NK-92 treated with Interleukin-12 subunit alpha and Interleukin-12 subunit beta, amount 100 ng/mL, for 24 hours (cell line): ENCODE measurements around the gene GFER.
"Not testable (repeated sequence)": the region's sequence is repeated elsewhere in the genome, so short reads cannot be mapped to it uniquely, and the experiment has no call there.

ENCODE experiments used
- DNase-seq: peaks from one replicate; lab custom pipeline; 2025; lab: John Stamatoyannopoulos, UW

Gene GFER

DNA sequence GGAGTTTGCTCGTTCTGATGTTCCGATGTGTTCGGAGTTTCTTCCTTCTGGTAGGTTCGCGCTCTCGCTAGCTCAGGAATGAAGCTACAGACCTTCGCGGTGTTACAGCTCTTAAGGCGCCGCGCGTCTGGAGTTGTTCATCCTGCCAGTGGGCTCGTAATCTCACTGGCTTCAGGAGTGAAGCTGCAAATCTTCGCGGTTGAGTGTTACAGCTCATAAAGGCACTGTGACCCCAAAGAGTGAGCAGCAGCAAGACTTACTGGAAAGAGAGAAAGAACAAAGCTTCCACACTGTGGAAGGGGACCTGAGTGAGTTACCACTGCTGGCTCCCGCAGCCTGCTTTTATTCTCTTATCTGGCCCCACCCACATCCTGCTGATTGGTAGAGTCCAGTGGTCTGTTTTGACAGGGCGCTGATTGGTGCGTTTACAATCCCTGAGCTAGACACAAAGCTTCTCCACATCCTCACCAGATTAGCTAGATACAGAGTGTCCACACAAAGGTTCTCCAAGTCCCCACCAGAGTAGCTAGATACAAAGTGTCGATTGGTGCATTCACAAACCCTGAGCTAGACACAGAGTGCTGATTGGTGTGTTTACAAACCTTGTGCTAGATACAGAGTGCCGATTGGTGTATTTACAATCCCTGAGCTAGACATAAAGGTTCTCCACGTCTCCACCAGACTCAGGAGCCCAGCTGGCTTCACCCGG lies 26.4 kb upstream of the GFER start:
- DNase-seq, result not testable (repeated sequence)

DNA sequence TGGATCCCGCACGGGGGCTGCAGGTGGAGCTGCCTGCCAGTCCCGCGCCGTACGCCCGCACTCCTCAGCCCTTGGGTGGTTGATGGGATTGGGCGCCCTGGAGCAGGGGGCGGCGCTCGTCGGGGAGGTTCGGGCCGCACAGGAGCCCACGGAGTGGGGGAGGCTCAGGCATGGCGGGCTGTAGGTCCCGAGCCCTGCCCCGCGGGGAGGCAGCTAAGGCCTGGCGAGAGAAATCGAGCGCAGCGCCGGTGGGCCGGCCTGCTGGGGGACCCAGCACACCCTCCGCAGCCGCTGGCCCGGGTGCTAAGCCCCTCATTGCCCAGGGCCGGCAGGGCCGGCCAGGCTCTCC lies 25.9 kb upstream of the GFER start:
- DNase-seq, result not testable (repeated sequence)

DNA sequence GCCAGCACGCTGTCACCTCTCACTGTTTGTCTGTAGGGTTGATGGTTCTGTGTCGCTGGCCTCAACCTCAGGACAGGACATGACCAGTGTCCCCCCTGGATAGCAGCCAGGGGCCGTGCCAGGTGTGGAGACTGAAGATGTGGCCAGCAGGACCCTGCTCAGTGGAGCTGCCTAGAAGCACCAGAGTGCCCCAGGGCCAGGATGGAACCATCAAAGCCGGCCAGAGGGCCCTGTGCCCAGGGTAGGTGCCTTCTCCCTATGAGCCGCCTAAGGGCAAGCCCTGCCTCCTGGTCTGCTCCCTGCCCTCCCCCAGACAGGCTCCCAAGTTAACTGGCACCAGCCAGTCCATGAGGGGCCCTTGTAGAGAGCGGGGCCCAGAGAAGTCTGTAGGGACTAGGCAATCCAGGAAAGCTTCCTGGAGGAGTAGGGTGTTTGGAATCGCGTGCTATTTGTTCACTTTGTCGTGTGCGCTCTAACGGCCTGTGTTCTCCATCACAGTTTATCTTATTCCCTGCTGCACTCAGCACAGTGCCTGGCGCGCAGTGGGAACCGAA lies 25.2 kb upstream of the GFER start:
- no peak for DNase-seq

DNA sequence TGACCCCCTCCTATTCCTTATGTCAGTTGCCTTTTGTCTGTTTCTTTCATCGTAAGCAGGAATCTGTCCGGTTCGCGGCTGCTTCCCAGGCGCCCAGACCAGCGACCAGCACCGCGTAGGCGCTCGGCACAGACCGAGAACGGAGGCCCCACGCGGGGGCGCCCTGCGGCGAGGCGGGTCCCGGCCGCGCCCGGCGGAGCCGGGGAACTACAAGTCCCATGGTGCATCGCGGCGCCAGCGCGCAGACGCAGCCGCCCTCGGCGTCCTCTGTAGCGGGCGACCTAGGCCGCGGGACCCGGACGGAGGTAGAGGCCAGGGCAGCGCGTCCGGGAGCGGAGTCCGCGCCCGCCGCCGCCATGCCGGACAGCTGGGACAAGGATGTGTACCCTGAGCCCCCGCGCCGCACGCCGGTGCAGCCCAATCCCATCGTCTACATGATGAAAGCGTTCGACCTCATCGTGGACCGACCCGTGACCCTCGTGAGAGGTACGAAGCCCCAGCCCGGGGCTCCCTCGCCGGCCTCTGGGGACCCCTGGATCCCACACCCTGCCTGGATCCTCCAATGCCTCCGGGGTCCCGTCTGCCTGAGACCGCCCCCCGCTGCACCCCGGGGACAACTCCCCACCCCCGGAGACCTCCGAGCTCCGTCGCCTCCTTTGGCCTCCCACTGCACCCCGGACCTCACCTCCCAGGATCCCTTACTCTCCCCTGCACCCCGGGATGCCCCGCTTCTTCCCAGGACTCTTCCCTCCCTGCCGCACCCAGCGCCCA lies 24.5 kb upstream of the GFER start, which contains the start of gene NDUFB10:
Gene NDUFB10 (plus strand): TSS at position 270 of the 771 bp plus-strand sequence. CDS start 87 bp downstream, at position 357.
- peak; percentile 88 for DNase-seq

DNA sequence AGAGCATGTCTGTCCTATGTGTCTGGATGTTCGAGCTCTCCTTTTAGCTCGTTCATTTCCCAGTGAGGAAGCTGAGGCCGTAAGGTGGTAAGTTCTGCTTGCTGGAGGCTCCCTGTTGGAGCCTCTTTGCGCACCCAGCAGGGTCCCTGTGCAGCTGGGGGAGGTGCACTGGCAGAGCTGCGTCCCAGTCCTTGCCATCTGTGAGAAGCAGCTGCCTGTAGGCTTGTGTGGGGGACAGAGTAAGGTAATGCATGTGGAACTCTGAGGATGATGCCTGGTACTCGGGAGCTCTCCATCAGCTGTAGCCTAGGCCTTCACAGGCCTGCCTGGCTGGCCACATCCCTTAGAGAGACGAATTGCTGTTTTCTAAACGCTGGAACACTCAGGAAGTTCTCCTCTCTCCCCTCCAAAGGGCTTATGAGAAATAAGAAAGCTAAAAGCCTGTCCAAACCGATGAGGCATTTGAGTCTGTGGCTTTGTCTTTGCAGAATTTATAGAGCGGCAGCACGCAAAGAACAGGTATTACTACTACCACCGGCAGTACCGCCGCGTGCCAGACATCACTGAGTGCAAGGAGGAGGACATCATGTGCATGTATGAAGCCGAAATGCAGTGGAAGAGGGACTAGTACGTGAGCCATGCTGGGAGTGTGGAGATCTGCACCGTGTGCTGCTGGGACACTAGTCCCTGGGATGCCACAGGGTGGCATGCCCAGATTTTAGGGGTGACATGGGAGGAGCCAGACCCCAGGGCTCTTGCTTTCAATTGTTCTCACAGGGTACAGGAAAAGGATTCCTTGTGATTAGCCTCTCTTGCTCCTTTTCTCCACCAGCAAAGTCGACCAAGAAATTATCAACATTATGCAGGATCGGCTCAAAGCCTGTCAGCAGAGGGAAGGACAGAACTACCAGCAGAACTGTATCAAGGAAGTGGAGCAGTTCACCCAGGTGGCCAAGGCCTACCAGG lies 23.0 kb upstream of the GFER start:
- DNase-seq, result no peak

DNA sequence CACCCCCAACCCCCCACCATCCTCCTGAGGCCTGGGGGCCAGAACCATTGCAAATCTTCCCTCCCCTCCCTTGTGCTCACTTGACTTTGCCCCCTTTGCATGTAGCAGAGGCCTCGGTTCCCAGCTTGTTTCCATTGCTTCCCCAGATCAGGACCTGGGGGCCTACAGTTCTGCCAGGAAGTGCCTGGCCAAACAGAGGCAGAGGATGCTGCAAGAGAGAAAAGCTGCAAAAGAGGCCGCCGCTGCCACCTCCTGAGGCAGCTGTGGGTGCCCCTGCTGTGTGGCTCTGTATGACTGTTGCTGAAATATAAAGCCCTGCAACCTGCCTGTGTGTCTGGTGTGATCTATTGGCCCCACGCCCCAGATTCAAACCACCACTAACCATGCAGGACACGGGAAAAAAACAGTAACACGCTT lies 22.3 kb upstream of the GFER start:
- no peak for DNase-seq

DNA sequence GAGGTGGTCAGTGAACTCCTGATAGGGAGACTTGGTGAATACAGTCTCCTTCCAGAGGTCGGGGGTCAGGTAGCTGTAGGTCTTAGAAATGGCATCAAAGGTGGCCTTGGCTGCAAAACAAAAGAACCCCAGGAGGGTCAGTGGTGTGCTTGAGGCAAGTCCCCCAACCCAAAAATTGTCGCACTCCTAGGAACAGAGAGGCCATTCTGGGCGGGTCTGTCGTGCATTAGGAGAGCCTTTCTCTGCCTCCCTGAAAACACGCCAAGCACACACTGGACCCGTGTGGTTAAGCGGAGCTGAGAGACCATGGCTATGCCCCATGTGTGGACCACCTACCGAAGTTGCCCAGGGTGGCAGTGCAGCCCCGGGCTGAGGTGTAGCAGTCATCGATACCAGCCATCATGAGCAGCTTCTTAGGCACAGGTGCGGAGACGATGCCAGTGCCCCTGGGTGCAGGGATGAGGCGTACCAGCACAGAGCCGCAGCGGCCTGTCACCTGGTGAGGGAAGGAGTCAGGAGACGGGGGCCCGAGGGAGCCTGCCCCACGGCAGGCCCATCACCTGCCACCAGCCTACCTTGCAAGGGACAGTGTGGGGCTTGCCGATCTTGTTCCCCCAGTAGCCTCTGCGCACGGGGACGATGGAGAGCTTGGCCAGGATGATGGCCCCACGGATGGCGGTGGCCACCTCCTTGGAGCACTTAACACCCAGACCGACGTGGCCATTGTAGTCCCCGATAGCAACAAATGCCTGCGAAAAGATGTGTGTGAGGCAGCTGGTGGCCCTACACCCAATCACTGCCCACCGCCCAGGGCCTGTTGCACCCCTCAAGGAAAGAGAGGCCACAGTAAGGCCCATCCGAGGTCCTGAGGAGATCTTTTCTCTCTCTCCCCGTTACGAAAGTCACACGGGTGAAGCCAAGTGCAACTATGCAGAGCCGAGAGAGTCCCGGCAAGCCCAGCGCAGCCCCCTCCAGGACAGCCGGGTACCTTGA lies 21.5 kb upstream of the GFER start:
- DNase-seq, result not testable (repeated sequence)

DNA sequence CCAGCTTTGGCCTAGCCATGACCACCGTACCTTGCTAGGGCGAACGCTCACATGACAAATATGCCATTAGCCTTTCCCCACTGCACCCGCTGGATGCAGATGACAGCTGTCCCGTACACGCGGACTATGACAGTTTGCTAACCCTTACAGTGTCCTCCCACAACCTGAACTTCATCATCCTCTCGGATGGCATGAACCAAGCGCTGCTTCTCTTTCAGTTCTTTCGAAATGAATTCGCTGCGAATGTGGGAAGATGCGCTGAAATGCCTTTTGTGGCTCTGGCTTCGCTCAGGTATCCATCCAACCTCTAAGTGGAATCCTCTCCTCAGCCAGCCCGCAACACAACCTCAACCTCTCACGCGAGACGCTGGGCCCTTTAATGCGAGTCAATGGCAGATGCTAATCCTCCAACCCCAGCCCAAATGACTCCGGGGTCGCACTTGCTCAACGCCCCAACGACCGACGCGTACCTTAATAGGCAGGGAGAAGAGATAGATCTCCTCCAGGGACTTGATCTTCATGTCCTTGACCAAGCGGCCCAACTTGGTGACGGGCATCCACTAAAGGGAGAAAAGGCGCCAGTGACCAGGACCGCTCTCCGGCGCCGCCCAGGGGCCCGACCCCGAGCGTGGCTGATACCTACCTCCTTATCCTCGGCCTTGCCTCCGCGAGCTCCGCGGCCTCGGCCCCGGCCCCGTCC lies 20.0 kb upstream of the GFER start:
- DNase-seq, result peak; percentile 46

DNA sequence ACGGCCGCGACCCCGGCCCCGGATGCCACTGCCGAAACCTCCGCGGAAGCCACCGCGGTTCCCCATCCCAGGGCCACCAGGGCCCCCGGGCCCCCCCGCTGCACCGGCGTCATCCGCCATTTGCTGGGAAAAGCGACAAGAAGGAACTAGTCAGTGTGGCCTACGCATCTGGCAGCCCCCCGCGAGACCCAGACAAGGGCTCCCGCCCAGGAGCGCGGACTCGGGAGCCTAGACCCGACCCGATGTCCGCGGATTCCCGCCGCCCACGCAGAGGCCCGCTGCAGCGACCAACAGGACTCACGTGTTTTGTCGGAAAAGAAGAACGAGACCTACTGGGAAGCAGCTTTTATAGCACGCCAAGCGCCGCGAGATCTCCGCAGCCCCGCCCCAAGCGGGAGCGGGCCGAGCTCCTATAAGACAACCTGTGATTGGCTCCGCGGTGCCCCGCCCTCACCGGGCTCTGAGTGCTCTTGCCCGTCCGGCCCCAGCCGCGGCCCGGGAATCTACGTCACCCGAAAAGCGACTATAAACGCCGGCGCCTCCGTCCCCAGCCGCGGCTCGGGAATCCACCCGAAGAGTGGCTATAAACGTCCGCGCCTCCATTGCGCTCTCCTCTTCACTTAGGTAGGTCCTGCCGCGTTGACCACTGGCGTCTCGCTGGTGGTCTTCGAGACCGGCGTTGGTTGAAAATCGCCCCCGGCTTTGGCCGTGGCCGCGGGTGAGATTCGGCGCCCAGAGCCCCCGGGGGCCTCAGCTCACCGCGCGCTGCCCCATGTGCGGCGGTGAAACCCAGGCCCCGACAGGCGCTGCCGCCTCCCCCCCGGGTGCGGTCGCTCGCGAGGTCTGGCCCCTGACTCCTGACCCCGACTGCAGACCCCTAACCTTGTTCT lies 19.2 kb upstream of the GFER start, which contains the start of gene RPS2:
Gene RPS2 (minus strand): TSS at position 321 of the 890 bp plus-strand sequence. CDS start 201 bp downstream, at position 120.
- DNase-seq, result peak; percentile 98

DNA sequence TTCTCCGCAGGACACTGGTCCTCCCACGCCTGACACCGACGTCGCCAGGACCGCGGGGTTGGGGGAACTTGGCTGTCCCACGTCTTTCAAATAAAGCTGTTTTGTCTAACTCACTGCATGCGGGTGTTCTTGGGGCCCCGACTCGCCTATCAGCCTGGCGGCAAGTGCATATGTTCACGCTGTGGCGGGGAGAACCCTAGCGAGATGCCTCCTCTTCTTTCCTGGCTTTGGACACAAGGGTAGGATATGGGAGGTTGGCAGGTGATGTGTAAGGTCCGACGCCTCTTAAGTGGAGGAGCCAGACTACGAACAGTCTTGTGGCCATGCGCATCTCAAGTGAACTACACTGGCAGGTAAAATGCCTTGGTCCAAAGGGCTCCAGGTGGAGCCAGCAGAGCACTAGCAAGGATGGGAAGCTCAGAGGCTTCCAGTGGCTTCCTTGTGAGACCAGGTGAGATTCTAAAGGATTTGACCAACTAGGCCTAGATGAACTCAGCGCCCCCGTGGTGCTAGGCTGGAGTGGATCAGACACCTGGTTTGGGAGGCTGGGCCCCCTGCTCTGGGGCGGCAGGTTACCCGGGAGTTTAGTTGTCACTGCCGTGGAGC lies 18.5 kb upstream of the GFER start:
- DNase-seq, result no peak

DNA sequence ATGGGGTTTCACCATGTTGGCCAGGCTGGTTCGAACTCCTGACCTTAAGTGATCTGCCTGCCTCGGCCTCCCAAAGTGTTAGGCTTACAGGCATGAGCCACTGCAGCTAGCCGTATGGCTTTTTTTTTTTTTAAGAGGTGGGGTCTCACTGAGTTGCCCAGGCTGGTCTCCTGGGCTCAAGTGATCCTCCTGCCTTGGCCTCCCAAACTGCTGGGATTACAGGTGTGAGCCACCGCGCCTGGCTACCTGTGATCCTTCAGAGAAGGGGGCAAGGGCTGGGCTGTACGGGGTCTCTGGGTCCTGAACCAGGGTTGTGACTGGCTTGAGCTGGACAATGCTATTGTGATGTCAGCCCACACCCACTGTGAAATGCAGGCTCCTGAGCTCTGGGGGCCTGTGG lies 17.5 kb upstream of the GFER start, which contains the start of gene RNF151:
Gene RNF151 (plus strand): TSS at position 397 of the 400 bp plus-strand sequence. CDS start 26 bp downstream, outside the sequence.
- no peak for DNase-seq

DNA sequence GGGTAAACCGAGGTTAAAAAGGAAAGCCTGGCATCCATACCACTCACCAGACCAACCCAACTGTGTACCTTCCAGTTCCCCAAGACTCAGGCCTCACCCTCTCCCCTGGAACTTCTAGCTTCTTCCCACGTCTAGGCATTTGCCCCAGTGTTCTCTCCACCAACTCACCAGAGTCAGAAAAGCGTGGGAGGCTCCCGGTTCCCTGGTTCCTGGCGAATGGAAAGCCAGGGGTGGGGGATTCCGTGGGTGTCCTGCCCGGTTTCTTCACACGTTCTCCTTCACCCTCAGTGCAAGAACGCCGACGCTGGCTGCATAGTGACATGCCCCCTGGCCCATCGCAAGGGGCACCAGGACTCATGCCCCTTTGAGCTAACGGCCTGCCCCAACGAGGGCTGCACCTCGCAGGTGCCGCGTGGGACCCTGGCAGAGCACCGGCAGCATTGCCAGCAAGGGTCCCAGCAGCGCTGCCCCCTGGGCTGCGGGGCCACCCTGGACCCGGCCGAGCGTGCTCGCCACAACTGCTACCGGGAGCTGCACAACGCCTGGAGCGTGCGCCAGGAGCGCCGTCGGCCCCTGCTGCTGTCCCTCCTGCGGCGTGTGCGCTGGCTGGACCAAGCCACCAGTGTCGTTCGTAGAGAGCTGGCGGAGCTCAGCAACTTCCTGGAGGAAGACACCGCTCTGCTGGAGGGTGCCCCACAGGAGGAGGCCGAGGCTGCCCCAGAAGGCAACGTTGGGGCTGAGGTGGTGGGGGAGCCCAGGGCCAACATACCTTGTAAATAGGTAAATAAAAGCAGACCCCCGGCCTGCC lies 15.6 kb upstream of the GFER start:
- no peak for DNase-seq

DNA sequence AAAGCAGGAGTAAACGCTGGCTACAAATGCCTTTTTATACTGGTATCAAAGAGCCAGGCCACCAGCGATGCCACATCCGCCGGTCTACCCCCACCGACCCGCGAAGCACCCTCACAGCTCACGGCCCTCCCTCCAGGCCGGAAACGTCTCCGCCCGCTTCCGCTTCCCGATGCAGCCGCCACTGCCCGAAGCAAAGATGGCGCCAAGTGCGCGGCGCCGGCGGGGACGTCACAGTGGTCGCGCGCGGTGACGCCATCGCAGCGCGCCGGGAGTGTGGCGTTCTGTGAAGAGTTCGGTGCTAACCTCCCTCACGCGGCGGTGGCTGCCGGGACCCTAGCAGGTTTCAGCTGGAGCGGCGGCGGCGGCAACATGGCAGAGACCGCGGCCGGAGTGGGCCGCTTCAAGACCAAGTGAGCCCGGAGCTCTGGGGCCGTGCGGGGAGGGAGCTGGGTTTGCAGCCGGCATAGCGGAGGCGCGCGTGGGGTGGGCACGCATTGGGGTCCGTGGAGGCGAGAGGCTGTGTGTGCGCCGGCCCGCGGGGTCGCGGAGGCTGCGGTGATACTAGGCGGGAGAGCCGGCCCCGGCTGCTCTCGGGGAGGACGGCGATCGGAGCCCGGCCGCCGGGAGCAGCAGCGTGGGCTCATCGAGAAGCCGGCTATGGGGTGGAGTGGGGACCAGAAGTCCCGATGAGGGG lies 12.1 kb upstream of the GFER start, which contains the start of gene TBL3:
Gene TBL3 (plus strand): TSS at position 258 of the 694 bp plus-strand sequence. CDS start 112 bp downstream, at position 370.
- peak; percentile 91 for DNase-seq

DNA sequence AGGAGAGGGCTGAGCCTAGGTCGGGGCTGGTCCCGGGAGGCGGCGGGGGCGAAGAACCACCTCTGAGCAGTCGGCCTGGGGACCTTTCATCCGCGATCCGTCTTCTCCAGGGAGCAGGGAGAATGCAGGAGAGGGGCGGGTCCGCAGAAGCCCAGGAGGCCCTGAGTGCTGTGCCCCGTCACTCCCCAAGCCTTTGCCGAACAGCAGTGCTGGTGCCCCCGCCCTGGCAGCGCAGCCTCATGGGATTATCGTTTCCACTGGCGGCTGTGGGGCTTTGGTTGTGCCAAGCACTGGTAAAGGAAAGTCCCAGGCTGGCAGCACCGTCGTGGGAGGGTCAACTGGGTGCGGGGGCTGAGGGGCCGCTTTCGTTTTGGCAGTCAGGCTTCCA lies 11.5 kb upstream of the GFER start:
- DNase-seq, result no peak

DNA sequence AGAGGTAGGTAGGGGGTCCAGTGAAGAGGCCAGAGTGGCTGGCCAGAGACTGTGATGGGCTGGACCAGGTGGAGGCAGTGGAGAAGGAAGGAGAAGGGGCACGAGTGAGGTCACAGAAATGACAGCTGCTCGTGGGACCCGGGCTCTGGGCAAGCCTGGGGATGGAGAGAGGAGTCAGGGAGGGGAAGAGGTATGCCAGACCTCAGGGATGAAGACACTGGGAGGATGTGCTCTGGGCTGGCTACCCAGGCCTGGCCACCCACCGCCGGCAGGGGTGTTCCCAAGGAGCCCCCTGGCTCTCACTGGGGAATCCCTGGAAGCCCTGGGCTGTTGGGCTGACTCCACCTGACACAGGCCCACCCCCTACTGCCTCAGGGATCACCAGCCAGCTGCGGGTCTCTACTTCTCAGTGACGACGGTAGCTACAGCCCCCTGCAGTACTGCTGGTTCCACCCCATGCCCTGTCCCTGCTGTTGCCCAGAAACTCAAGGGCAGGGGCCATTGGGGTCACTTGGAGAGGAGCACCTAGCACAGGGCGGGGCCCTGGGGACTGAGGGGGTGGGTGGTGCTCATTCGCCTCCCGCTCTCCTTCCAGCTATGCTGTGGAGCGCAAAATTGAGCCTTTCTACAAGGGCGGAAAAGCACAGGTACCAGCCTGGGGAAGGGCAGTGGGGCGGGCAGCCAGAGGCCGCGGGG lies 10.4 kb upstream of the GFER start:
- no peak for DNase-seq
